NCI-H2107 (cell line): ENCODE measurements around the gene FXYD1.

Experiments used
- DNase-seq: peaks from one replicate; lab custom pipeline; 2025; lab: John Stamatoyannopoulos, UW

FXYD1 gene

GRCh38 chr19:35107545-35107944 lies 31.1 kb upstream of the FXYD1 start:
- DNase-seq = no peak

GRCh38 chr19:35108730-35109129 lies 29.9 kb upstream of the FXYD1 start:
- DNase-seq = no peak

GRCh38 chr19:35109395-35110112 lies 29.1 kb upstream of the FXYD1 start:
- DNase-seq = no peak

- DNase-seq = no peak
These were observed 27.6 kb upstream of the FXYD1 start for GRCh38 chr19:35110974-35111373.

GRCh38 chr19:35112995-35113688 lies 25.5 kb upstream of the FXYD1 start:
- DNase-seq = no peak

- DNase-seq = no peak
These were observed 24.1 kb upstream of the FXYD1 start for GRCh38 chr19:35114353-35115176.

GRCh38 chr19:35115177-35115951 lies 23.3 kb upstream of the FXYD1 start, which contains the start of gene FXYD3:
Gene FXYD3, plus strand, starts transcription at chr19:35115823. Its CDS starts 3,554 bp downstream, at chr19:35119377.
- DNase-seq = no peak

- no peak for DNase-seq
These were observed 22.4 kb upstream of the FXYD1 start for GRCh38 chr19:35116072-35116801.

GRCh38 chr19:35117116-35117515 lies 21.5 kb upstream of the FXYD1 start:
- DNase-seq = no peak

GRCh38 chr19:35117799-35118198 lies 20.8 kb upstream of the FXYD1 start:
- DNase-seq = no peak

GRCh38 chr19:35118268-35119020 lies 20.2 kb upstream of the FXYD1 start:
- DNase-seq = no peak

GRCh38 chr19:35119091-35119490 lies 19.5 kb upstream of the FXYD1 start:
- DNase-seq = no peak

GRCh38 chr19:35119578-35120155 lies 19.0 kb upstream of the FXYD1 start:
- no peak for DNase-seq

GRCh38 chr19:35120492-35120891 lies 18.1 kb upstream of the FXYD1 start:
- no peak for DNase-seq

GRCh38 chr19:35120898-35121297 lies 17.7 kb upstream of the FXYD1 start:
- DNase-seq = no peak

- DNase-seq = no peak
These were observed 15.7 kb upstream of the FXYD1 start for GRCh38 chr19:35122687-35123551.

- DNase-seq = no peak
These were observed 15.1 kb upstream of the FXYD1 start for GRCh38 chr19:35123573-35123972.

- DNase-seq = no peak
These were observed 14.2 kb upstream of the FXYD1 start for GRCh38 chr19:35124098-35125060.
